ENCODE data around the gene TENT4A. TPM values are rescaled to one million over a fixed set of nuclear protein-coding genes. Genes with fewer than 3 reads are reported as not detected.

TENT4A gene
- total and polyA plus RNA-seq, 2 of the 13 experiments (the other 11 are each of a cell fraction or from before 2014, with no cell fraction given), result 6.3 to 13.3 TPM

GRCh38 chr5:6700074-6700684 is 13.1 kb upstream of the TENT4A start:
- ChIA-PET CTCF (ENCODE audit: low intra/inter-chr PET ratio, low total read pairs) (no interaction called here), POLR2A (no interaction called here)
- no peaks in the 10 kb centered on the region for H3K79me2 ChIP-seq (ENCODE audit: insufficient read depth, low read length)
- H3K4me3 ChIP-seq (replicated peaks in 1 of 3; ENCODE audit: insufficient read depth in 1 of 3, low read depth in 2 of 3, low read length in 3 of 3), result no peak overlapping the region
- BruUV-seq (replicated peaks), result no TSS peak
- no peak overlapping the region for H3K9ac ChIP-seq (ENCODE audit: insufficient read depth, low read depth, low read length)
- WGBS (ENCODE audit: low lambda C conversion rate), result 28% methylated on average over 11 of the region's 11 CpGs
- ATAC-seq (no peak), FAIRE-seq (no peak), DNase-seq (ENCODE audit: low spot score) (no peak)
- H3K36me3 ChIP-seq (replicated peaks in 1 of 2; ENCODE audit: control insufficient read depth in 1 of 2, insufficient read depth in 2 of 2, low read length in 2 of 2), result no peaks in the 10 kb centered on the region
- H3K27ac ChIP-seq (ENCODE audit: extremely low read length, insufficient read depth, low read length), result no peak overlapping the region
- peaks cover 0 to 28% of the 10 kb centered on the region in 2 experiments; a peak in 4 of 5 replicates for H3K27me3 ChIP-seq (ENCODE audit: control insufficient read depth in 1 of 2, insufficient read depth in 2 of 2, low read length in 2 of 2)
- in situ Hi-C loops (cut with HindIII; ENCODE audit: extremely low pct_ligation_motif_present, low pct_unique_long_range_greater_than_20kb) (no loop called here), intact Hi-C loops (cut with micrococcal nuclease; ENCODE audit: unreplicated experiment) (no loop called here)
- H3K4me2 ChIP-seq (ENCODE audit: low read depth, low read length), result no peak overlapping the region
- no peak overlapping the region for H2AFZ ChIP-seq (ENCODE audit: low read length)
- no peaks in the 10 kb centered on the region for H3K4me1 ChIP-seq (ENCODE audit: insufficient read depth, low read length)
- no peaks in the 10 kb centered on the region for H4K20me1 ChIP-seq (ENCODE audit: insufficient read depth, low read length)
- no peaks in the 10 kb centered on the region for H3K9me3 ChIP-seq (ENCODE audit: low read length)
- TF ChIP-seq ZMYM2 (CRISPR knock-in tag; IDR thresholded peaks at IDR 0.05), result no peak
- TF ChIP-seq NFRKB (IDR thresholded peaks at IDR 0.05), result no peak
- no peak for TF ChIP-seq SRSF4 (IDR thresholded peaks at IDR 0.05; ENCODE audit: low read depth, low read length, poor library complexity, severe bottlenecking)
- no peak for TF ChIP-seq MXD4 (CRISPR knock-in tag; IDR thresholded peaks at IDR 0.05)
- no peak for TF ChIP-seq ZNF768 (CRISPR knock-in tag; IDR thresholded peaks at IDR 0.05)
- no peak for TF ChIP-seq ZNF570 (CRISPR knock-in tag; IDR thresholded peaks at IDR 0.05; ENCODE audit: borderline replicate concordance)
- TF ChIP-seq, protein P1, sequence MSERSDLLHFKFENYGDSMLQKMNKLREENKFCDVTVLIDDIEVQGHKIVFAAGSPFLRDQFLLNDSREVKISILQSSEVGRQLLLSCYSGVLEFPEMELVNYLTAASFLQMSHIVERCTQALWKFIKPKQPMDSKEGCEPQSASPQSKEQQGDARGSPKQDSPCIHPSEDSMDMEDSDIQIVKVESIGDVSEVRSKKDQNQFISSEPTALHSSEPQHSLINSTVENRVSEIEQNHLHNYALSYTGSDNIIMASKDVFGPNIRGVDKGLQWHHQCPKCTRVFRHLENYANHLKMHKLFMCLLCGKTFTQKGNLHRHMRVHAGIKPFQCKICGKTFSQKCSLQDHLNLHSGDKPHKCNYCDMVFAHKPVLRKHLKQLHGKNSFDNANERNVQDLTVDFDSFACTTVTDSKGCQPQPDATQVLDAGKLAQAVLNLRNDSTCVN (CRISPR knock-in tag; IDR thresholded peaks at IDR 0.05; ENCODE audit: borderline replicate concordance), result no peak
- TF ChIP-seq SMAD1 (CRISPR knock-in tag; IDR thresholded peaks at IDR 0.05; ENCODE audit: borderline replicate concordance, low read depth), result no peak
- TF ChIP-seq, protein P2, sequence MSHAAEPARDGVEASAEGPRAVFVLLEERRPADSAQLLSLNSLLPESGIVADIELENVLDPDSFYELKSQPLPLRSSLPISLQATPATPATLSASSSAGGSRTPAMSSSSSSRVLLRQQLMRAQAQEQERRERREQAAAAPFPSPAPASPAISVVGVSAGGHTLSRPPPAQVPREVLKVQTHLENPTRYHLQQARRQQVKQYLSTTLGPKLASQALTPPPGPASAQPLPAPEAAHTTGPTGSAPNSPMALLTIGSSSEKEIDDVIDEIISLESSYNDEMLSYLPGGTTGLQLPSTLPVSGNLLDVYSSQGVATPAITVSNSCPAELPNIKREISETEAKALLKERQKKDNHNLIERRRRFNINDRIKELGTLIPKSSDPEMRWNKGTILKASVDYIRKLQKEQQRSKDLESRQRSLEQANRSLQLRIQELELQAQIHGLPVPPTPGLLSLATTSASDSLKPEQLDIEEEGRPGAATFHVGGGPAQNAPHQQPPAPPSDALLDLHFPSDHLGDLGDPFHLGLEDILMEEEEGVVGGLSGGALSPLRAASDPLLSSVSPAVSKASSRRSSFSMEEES (CRISPR knock-in tag; IDR thresholded peaks at IDR 0.05), result no peak
- no peak for TF ChIP-seq HNRNPK (IDR thresholded peaks at IDR 0.05; ENCODE audit: low read depth, low read length, poor library complexity, severe bottlenecking)
- no peak for TF ChIP-seq ZNF558 (CRISPR knock-in tag; IDR thresholded peaks at IDR 0.05; ENCODE audit: borderline replicate concordance)
- no peak for TF ChIP-seq ZBTB8A (CRISPR knock-in tag; IDR thresholded peaks at IDR 0.05; ENCODE audit: borderline replicate concordance, low read depth)

All from HepG2 (cell line).